Measurements from ENCODE around the gene ANXA6. TPM values are rescaled to one million over a fixed set of nuclear protein-coding genes. Genes with fewer than 3 reads are reported as not detected.

ANXA6 gene
- total and polyA plus RNA-seq, 2 donors (not counting 1 experiment from before 2014, with no cell fraction given): 136 to 300 TPM

DNA sequence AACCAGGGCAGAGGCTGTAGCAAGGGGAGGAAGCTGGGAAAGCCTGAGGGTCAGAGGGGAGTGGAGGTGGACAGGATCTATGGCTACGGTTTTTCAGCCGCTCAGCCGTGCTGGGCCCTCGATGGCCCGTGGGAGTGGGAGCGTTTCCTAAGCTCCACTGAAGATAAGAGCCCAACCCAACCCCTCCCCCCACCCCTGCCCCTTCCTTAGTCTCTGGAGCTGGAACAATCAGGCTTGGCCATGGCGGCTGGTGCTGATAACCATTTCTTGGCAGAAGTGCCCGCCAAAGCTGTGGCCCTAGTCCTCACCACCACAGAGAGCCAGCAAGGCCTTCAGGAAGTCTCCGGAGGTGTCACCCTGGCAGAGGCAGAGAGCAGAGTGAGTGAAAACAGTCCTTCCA is 56.4 kb downstream of the ANXA6 start:
- Mint-ChIP-seq H3K27me3 (no peaks in the 10 kb centered on the region), H3K27ac (no peak overlapping the region), H3K9me3 (ENCODE audit: insufficient read depth) (no peaks in the 10 kb centered on the region), H3K4me1 (peaks cover 50% of the 10 kb centered on the region), H3K4me3 (no peak overlapping the region)
- intact Hi-C loops (cut with micrococcal nuclease): no loop called here
- peaks cover 0 to 4% (median 0%) of the 10 kb centered on the region in 3 donors for H3K9me3 ChIP-seq (ENCODE audit: control extremely low read depth in 1 of 3, control insufficient read depth in 2 of 3, insufficient read depth in 1 of 3, low read length in 2 of 3)
- H4K20me1 ChIP-seq (ENCODE audit: control insufficient read depth, insufficient read depth, low read length, poor library complexity, severe bottlenecking): peaks cover 4% of the 10 kb centered on the region
- H3K9ac ChIP-seq (ENCODE audit: low read length): no peak overlapping the region
- no peak for DNase-seq
- no peaks in the 10 kb centered on the region for H3K27me3 ChIP-seq (replicated peaks in 1 of 4; ENCODE audit: control extremely low read depth in 1 of 4, control insufficient read depth in 3 of 4, insufficient read depth in 4 of 4, low read length in 3 of 4)
- 100% methylated on average over 4 of the region's 9 CpGs for WGBS (ENCODE audit: insufficient coverage)
- TF ChIP-seq EZH2 (IDR thresholded peaks at IDR 0.05; ENCODE audit: borderline replicate concordance, insufficient read depth, low read depth, low read length, poor library complexity, severe bottlenecking): no peak
- TF ChIP-seq, protein P1, sequence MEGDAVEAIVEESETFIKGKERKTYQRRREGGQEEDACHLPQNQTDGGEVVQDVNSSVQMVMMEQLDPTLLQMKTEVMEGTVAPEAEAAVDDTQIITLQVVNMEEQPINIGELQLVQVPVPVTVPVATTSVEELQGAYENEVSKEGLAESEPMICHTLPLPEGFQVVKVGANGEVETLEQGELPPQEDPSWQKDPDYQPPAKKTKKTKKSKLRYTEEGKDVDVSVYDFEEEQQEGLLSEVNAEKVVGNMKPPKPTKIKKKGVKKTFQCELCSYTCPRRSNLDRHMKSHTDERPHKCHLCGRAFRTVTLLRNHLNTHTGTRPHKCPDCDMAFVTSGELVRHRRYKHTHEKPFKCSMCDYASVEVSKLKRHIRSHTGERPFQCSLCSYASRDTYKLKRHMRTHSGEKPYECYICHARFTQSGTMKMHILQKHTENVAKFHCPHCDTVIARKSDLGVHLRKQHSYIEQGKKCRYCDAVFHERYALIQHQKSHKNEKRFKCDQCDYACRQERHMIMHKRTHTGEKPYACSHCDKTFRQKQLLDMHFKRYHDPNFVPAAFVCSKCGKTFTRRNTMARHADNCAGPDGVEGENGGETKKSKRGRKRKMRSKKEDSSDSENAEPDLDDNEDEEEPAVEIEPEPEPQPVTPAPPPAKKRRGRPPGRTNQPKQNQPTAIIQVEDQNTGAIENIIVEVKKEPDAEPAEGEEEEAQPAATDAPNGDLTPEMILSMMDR (IDR thresholded peaks at IDR 0.05): no peak
- peaks cover 22 to 32% of the 10 kb centered on the region in 2 donors for H3K4me1 ChIP-seq (ENCODE audit: control insufficient read depth in 2 of 2, insufficient read depth in 2 of 2, low read length in 2 of 2)
- no peak overlapping the region for H2AFZ ChIP-seq (ENCODE audit: insufficient read depth, low read depth, low read length, poor library complexity, severe bottlenecking)
- H3K36me3 ChIP-seq (replicated peaks in 1 of 2; ENCODE audit: control extremely low read depth in 1 of 2, control insufficient read depth in 1 of 2, extremely low read depth in 1 of 2, insufficient read depth in 2 of 2, low read length in 1 of 2): peaks cover 4 to 72% of the 10 kb centered on the region in 2 experiments
- peak overlapping the region in 1 of 2 donors; percentile 21 for H3K27ac ChIP-seq (ENCODE audit: low read length in 2 of 2)
- ChIA-PET POLR2A (no interaction called here), CTCF (interaction anchor here (0.7 to 2.5 kb wide), 5 partner anchors 14 to 138 kb away, joined by 3 to 13 read pairs (median 6); no protein-coding TSS in a partner anchor)
- no peak for ATAC-seq (ENCODE audit: low read depth)
- H3K4me2 ChIP-seq (replicated peaks; ENCODE audit: low read depth, low read length, poor library complexity, severe bottlenecking): no peak overlapping the region
- H3K4me3 ChIP-seq (ENCODE audit: control extremely low read depth in 1 of 5, extremely low read depth in 1 of 5, insufficient read depth in 1 of 5, low read depth in 2 of 5, low read length in 4 of 5): no peak overlapping the region
- no peaks in the 10 kb centered on the region for H3K79me2 ChIP-seq (ENCODE audit: control insufficient read depth, insufficient read depth, low read length)

DNA sequence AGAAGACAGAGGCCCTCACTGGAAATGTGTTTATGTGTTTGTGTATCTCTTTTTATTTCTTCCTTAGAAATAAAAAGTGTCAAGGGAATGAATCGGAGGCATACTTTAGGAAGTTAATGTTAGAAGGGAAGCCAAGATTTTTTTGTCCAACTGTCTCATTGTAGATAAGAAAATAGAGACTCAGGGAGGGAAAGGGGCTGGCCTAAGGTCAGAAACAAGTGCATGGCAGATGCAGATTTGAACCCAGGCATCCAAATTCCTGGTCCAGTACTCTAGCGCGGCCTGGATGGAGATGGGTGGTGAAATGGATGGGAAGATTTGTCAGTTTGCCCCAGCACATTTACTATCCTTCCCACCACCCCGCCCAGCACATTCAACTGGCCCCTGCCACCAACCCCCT is 56.9 kb downstream of the ANXA6 start:
- no peaks in the 10 kb centered on the region for H3K9me3 Mint-ChIP-seq (ENCODE audit: insufficient read depth)

More for the DNA sequence above, 56.9 kb downstream of the ANXA6 start:
- H3K27ac ChIP-seq (ENCODE audit: low read length in 2 of 2): peak overlapping the region in 1 of 2 donors; percentile 21
- peaks cover 4 to 67% of the 10 kb centered on the region in 2 experiments for H3K36me3 ChIP-seq (replicated peaks in 1 of 2; ENCODE audit: control extremely low read depth in 1 of 2, control insufficient read depth in 1 of 2, extremely low read depth in 1 of 2, insufficient read depth in 2 of 2, low read length in 1 of 2)
- Mint-ChIP-seq H3K4me1 (peaks cover 52% of the 10 kb centered on the region), H3K4me3 (no peak overlapping the region), H3K27me3 (no peaks in the 10 kb centered on the region), H3K27ac (peak overlapping the region; percentile 67)
- no CpG with 5 or more reads among the region's 4 CpGs for WGBS (ENCODE audit: insufficient coverage)
- H3K9ac ChIP-seq (ENCODE audit: low read length): no peak overlapping the region
- TF ChIP-seq, protein P1 (IDR thresholded peaks at IDR 0.05): no peak
- no peak for TF ChIP-seq EZH2 (IDR thresholded peaks at IDR 0.05; ENCODE audit: borderline replicate concordance, insufficient read depth, low read depth, low read length, poor library complexity, severe bottlenecking)
- H4K20me1 ChIP-seq (ENCODE audit: control insufficient read depth, insufficient read depth, low read length, poor library complexity, severe bottlenecking): peaks cover 4% of the 10 kb centered on the region
- intact Hi-C loops (cut with micrococcal nuclease): no loop called here
- no peak for DNase-seq
- no peak overlapping the region for H3K4me2 ChIP-seq (replicated peaks; ENCODE audit: low read depth, low read length, poor library complexity, severe bottlenecking)
- H3K4me1 ChIP-seq (ENCODE audit: control insufficient read depth in 2 of 2, insufficient read depth in 2 of 2, low read length in 2 of 2): peaks cover 24 to 33% of the 10 kb centered on the region in 2 donors
- POLR2A ChIA-PET: no interaction called here
- no peaks in the 10 kb centered on the region for H3K79me2 ChIP-seq (ENCODE audit: control insufficient read depth, insufficient read depth, low read length)
- no peaks in the 10 kb centered on the region for H3K27me3 ChIP-seq (replicated peaks in 1 of 4; ENCODE audit: control extremely low read depth in 1 of 4, control insufficient read depth in 3 of 4, insufficient read depth in 4 of 4, low read length in 3 of 4)
- peaks cover 0 to 4% (median 0%) of the 10 kb centered on the region in 3 donors for H3K9me3 ChIP-seq (ENCODE audit: control extremely low read depth in 1 of 3, control insufficient read depth in 2 of 3, insufficient read depth in 1 of 3, low read length in 2 of 3)
- H2AFZ ChIP-seq (ENCODE audit: insufficient read depth, low read depth, low read length, poor library complexity, severe bottlenecking): no peak overlapping the region
- ATAC-seq (ENCODE audit: low read depth): no peak
- CTCF ChIA-PET: interaction anchor here (0.7 to 5.9 kb wide), 4 partner anchors 14 to 138 kb away, joined by 3 to 51 read pairs (median 6); no protein-coding TSS in a partner anchor
- H3K4me3 ChIP-seq (ENCODE audit: control extremely low read depth in 1 of 5, extremely low read depth in 1 of 5, insufficient read depth in 1 of 5, low read depth in 2 of 5, low read length in 4 of 5): no peak overlapping the region

Data from B cell (primary cell).